DMS 273 (cell line): ENCODE data around the gene SLC5A11.

Experiments used
- DNase-seq: peaks from one replicate; lab custom pipeline; 2025; ENCODE audit not compliant: unreplicated experiment; lab: John Stamatoyannopoulos, UW

The SLC5A11 gene

DNA sequence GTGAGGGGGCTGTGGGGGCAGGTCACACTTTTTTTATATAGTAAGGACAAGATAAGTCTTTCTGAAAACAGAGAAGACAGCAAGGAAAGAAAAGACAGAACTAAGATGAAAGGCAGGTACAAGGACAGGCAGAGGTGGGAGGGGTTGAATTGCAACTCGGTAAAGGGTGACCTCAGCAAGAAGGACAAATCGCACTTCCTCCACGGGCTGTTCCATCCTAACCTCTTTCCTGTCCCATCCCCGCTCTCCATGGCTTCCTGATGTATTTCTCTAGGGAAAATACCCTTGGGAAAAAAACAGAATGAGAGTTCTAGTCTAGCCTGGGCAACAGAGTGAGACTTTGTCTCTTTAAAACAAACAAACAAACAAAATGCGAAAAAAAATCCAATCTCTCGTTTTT is 112.1 kb downstream of the SLC5A11 start:
- no peak for DNase-seq
